ENCODE results near the gene RNLS.

GRCh38 chr10:88291289-88292184 lies 291.6 kb downstream of the RNLS start:
- TF ChIP-seq CTCF (conservative IDR thresholded peaks at IDR 0.05; ENCODE audit: low read length) (peak; percentile 73), EZH2phosphoT487 (IDR thresholded peaks at IDR 0.05; ENCODE audit: borderline replicate concordance, low read depth, low read length) (no peak)

Data from OCI-LY7 (cell line).